ENCODE results near the gene APP. TPM values are rescaled to one million over a fixed set of nuclear protein-coding genes. Genes with fewer than 3 reads are reported as not detected.
"Not testable (repeated sequence)": the region's sequence is repeated elsewhere in the genome, so short reads cannot be mapped to it uniquely, and the experiment has no call there.

The APP gene
- total RNA-seq, 1 donor from 2014 or later: 257 TPM

- DNase-seq: no peak
Observed at GRCh38 chr21:26097475-26097874, 73.1 kb downstream of the APP start.

GRCh38 chr21:26096494-26097371 lies 73.8 kb downstream of the APP start:
- no peak for DNase-seq

- no peak for DNase-seq
Observed at GRCh38 chr21:26095131-26095530, 75.4 kb downstream of the APP start.

- no peak for DNase-seq
Observed at GRCh38 chr21:26093122-26093521, 77.4 kb downstream of the APP start.

GRCh38 chr21:26091480-26092018 lies 79.0 kb downstream of the APP start:
- no peak for DNase-seq

- DNase-seq: no peak
Observed at GRCh38 chr21:26089730-26090129, 80.8 kb downstream of the APP start.

GRCh38 chr21:26087223-26087918 lies 83.2 kb downstream of the APP start:
- no peak for DNase-seq

GRCh38 chr21:26085882-26086281 lies 84.7 kb downstream of the APP start:
- DNase-seq: no peak

- DNase-seq: no peak
Observed at GRCh38 chr21:26085127-26085526, 85.4 kb downstream of the APP start.

- DNase-seq: no peak
Observed at GRCh38 chr21:26082549-26082948, 88.0 kb downstream of the APP start.

- not testable (repeated sequence) for DNase-seq
Observed at GRCh38 chr21:26081175-26081760, 89.3 kb downstream of the APP start.

- DNase-seq: no peak
Observed at GRCh38 chr21:26080211-26080610, 90.4 kb downstream of the APP start.

GRCh38 chr21:26079366-26079765 lies 91.2 kb downstream of the APP start:
- DNase-seq: no peak

GRCh38 chr21:26077521-26077920 lies 93.0 kb downstream of the APP start:
- no peak for DNase-seq

GRCh38 chr21:26072666-26073615 lies 97.6 kb downstream of the APP start:
- no peak for DNase-seq

- DNase-seq: peak; percentile 73
Observed at GRCh38 chr21:26070822-26071425, 99.6 kb downstream of the APP start.

GRCh38 chr21:26070121-26070520 lies 100.4 kb downstream of the APP start:
- DNase-seq: no peak

GRCh38 chr21:26068776-26069175 lies 101.8 kb downstream of the APP start:
- DNase-seq: no peak

GRCh38 chr21:26067836-26068594 lies 102.6 kb downstream of the APP start:
- DNase-seq: no peak

- DNase-seq: no peak
Observed at GRCh38 chr21:26064506-26064905, 106.1 kb downstream of the APP start.

- DNase-seq: no peak
Observed at GRCh38 chr21:26061437-26061836, 109.1 kb downstream of the APP start.
